CD14-positive monocyte (primary cell): Measurements from ENCODE around the gene GRM8. TPM values are rescaled to one million over a fixed set of nuclear protein-coding genes. Genes with fewer than 3 reads are reported as not detected.
"Not testable (repeated sequence)": the region's sequence is repeated elsewhere in the genome, so short reads cannot be mapped to it uniquely, and the experiment has no call there.

Experiments used
- DNase-seq, 3 donors: peaks; one replicate each; pipeline ENCODE4 v3.0.0-alpha.2; 2011 to 2022
- H2AFZ ChIP-seq: 2 replicates; pipeline ENCODE4 v1.6.0; 2012; ENCODE audit warnings: mild to moderate bottlenecking, low read depth, low read length, inconsistent platforms; ENCODE audit not compliant: insufficient read depth, poor library complexity, severe bottlenecking
- H3K27ac ChIP-seq, 2 donors: 1 replicate in 1 of 2; 2 replicates in 1 of 2; pipeline ENCODE4 v1.5.1; 2012 to 2013; ENCODE audit warnings: low read length in 2 of 2, control low read depth in 1 of 2, inconsistent platforms in 1 of 2, low read depth in 1 of 2, mild to moderate bottlenecking in 1 of 2
- H3K27me3 ChIP-seq, 2 donors: one replicate each; pipeline versions ENCODE4 v1.6.0 to v1.6.1; 2011 to 2013; ENCODE audit warnings: low read length in 2 of 2; ENCODE audit not compliant: control insufficient read depth in 2 of 2, insufficient read depth in 2 of 2
- H3K36me3 ChIP-seq, 2 donors: replicated peaks in 1 of 2; 1 replicate in 1 of 2; 2 replicates in 1 of 2; pipeline versions ENCODE4 v1.5.1 to v1.6.1; 2012 to 2013; ENCODE audit warnings: low read length in 2 of 2, control low read depth in 1 of 2, inconsistent platforms in 1 of 2, mild to moderate bottlenecking in 1 of 2; ENCODE audit not compliant: insufficient read depth in 2 of 2, control insufficient read depth in 1 of 2
- H3K4me1 ChIP-seq, 2 donors: 1 replicate in 1 of 2; 2 replicates in 1 of 2; pipeline versions ENCODE4 v1.5.1 to v1.6.1; 2012 to 2013; ENCODE audit warnings: low read length in 2 of 2, control low read depth in 1 of 2, inconsistent platforms in 1 of 2, mild to moderate bottlenecking in 1 of 2, moderate library complexity in 1 of 2; ENCODE audit not compliant: insufficient read depth in 2 of 2, control insufficient read depth in 1 of 2
- H3K4me2 ChIP-seq: replicated peaks from 2 replicates; pipeline ENCODE3; 2012; ENCODE audit warnings: low read length, moderate library complexity, mild to moderate bottlenecking; ENCODE audit not compliant: poor library complexity, severe bottlenecking; ENCODE audit errors: extremely low read depth
- H3K4me3 ChIP-seq, 3 experiments: fragments of 200-600 bp in 1 of 3; sonication (generic) in 1 of 3; replicated peaks in 1 of 3; 1 replicate in 2 of 3; 2 replicates in 1 of 3; pipeline ENCODE4 v1.5.1; 2011 to 2013; ENCODE audit warnings: low read length in 3 of 3, mild to moderate bottlenecking in 3 of 3, control low read depth in 2 of 3, low read depth in 2 of 3, inconsistent platforms in 1 of 3, moderate library complexity in 1 of 3
- H3K79me2 ChIP-seq: 2 replicates; pipeline ENCODE4 v1.6.0; 2012; ENCODE audit warnings: mild to moderate bottlenecking, control low read depth, inconsistent platforms, low read length, moderate library complexity; ENCODE audit not compliant: insufficient read depth
- H3K9ac ChIP-seq: 2 replicates; pipeline ENCODE4 v1.6.0; 2017; ENCODE audit warnings: low read length, mild to moderate bottlenecking; ENCODE audit not compliant: insufficient read depth, poor library complexity, severe bottlenecking
- H3K9me3 ChIP-seq, 2 donors: replicated peaks in 1 of 2; 1 replicate in 1 of 2; 2 replicates in 1 of 2; pipeline versions ENCODE4 v1.5.1 to v1.6.1; 2012 to 2013; ENCODE audit warnings: low read length in 2 of 2, control low read depth in 1 of 2; ENCODE audit not compliant: control insufficient read depth in 1 of 2, insufficient read depth in 1 of 2
- H4K20me1 ChIP-seq: 2 replicates; pipeline ENCODE4 v1.6.0; 2012; ENCODE audit warnings: mild to moderate bottlenecking, low read length, control low read depth, moderate library complexity; ENCODE audit not compliant: insufficient read depth
- H3K27ac Mint-ChIP-seq, 7 donors: one replicate each; pipeline ENCODE4 v1.8.0; 2020; ENCODE audit warnings: mild to moderate bottlenecking in 7 of 7, mixed read lengths in 7 of 7, moderate library complexity in 6 of 7, inconsistent platforms in 2 of 7
- H3K27me3 Mint-ChIP-seq, 3 donors: one replicate each; pipeline ENCODE4 v1.8.0; 2021 to 2022; ENCODE audit warnings: low read depth in 3 of 3, mild to moderate bottlenecking in 3 of 3, mixed read lengths in 3 of 3, moderate library complexity in 3 of 3, inconsistent platforms in 1 of 3
- H3K36me3 Mint-ChIP-seq, 2 donors: one replicate each; pipeline ENCODE4 v1.8.0; 2020; ENCODE audit warnings: mixed read lengths in 2 of 2, inconsistent platforms in 1 of 2, mild to moderate bottlenecking in 1 of 2
- H3K4me1 Mint-ChIP-seq: one replicate; pipeline ENCODE4 v1.8.0; 2020; ENCODE audit warnings: mild to moderate bottlenecking, mixed read lengths
- H3K4me3 Mint-ChIP-seq, 2 donors: one replicate each; pipeline ENCODE4 v1.8.0; 2020; ENCODE audit warnings: mild to moderate bottlenecking in 2 of 2, mixed read lengths in 2 of 2, moderate library complexity in 1 of 2
- H3K9me3 Mint-ChIP-seq, 7 donors: one replicate each; pipeline ENCODE4 v1.8.0; 2020 to 2022; ENCODE audit warnings: mixed read lengths in 7 of 7, mild to moderate bottlenecking in 6 of 7, moderate library complexity in 6 of 7, inconsistent platforms in 2 of 7
- CTCF ChIP-seq: fragments of 200-600 bp; IDR thresholded peaks from one replicate; pipeline ENCODE4 v1.8.0; 2022; ENCODE audit warnings: antibody characterized with exemption, mild to moderate bottlenecking
- WGBS: methylation state at CpG from one replicate; pipeline ENCODE4 v1.1.5; 2013; ENCODE audit warnings: missing lambda C conversion rate; ENCODE audit not compliant: insufficient coverage; 5-methylcytosine and 5-hydroxymethylcytosine counted together
- intact Hi-C, 2 donors: fragments of 100-400 bp; cut with micrococcal nuclease; formaldehyde crosslinking; loops; one replicate each; pipeline versions ENCODE4 v1.15.0 to v1.15.1; 2023
- polyA plus RNA-seq, 3 donors: library from polyadenylated mRNA; depleted of rRNA in 1 of 3; unstranded in 2 of 3; stranded (reverse) in 1 of 3; fragments of 300-500 nt in 2 of 3; fragments of >200 nt in 1 of 3; fragmentation: Illumina TruSeq in 2 of 3; gene quantifications; 1 replicate in 2 of 3; 2 replicates in 1 of 3; pipeline ENCODE4 v1.2.3, GENCODE V29; 2012 to 2021

GRM8 gene
- polyA plus RNA-seq, 3 donors, result not detected

GRCh38 chr7:126881315-126881714 is 371.4 kb downstream of the GRM8 start:
- Mint-ChIP-seq H3K36me3 (no peaks in the 10 kb centered on the region), H3K27ac (no peak overlapping the region), H3K4me1 (no peaks in the 10 kb centered on the region), H3K4me3 (no peak overlapping the region), H3K9me3 (peaks cover 0 to 5% (median 0%) of the 10 kb centered on the region in 7 donors), H3K27me3 (peaks cover 1 to 3% (median 2%) of the 10 kb centered on the region in 3 donors)
- WGBS, result no CpG with 5 or more reads among the region's 4 CpGs
- no peak for TF ChIP-seq CTCF
- intact Hi-C loops, result no loop called here
- Histone ChIP-seq H3K36me3 (no peaks in the 10 kb centered on the region), H3K9ac (no peak overlapping the region), H3K4me1 (no peaks in the 10 kb centered on the region), H3K4me2 (no peak overlapping the region), H3K4me3 (no peak overlapping the region), H3K79me2 (no peaks in the 10 kb centered on the region), H4K20me1 (no peaks in the 10 kb centered on the region), H3K27me3 (no peaks in the 10 kb centered on the region), H2AFZ (no peak overlapping the region), H3K27ac (no peak overlapping the region), H3K9me3 (no peaks in the 10 kb centered on the region)
- DNase-seq, result no peak

GRCh38 chr7:126876536-126876935 is 376.2 kb downstream of the GRM8 start:
- H2AFZ ChIP-seq, H3K4me1 Mint-ChIP-seq, intact Hi-C loops, H3K9me3 Mint-ChIP-seq, H3K27me3 Mint-ChIP-seq, H3K27ac ChIP-seq, H4K20me1 ChIP-seq, H3K27me3 ChIP-seq, H3K4me2 ChIP-seq, H3K9me3 ChIP-seq, H3K79me2 ChIP-seq, H3K4me3 ChIP-seq, H3K27ac Mint-ChIP-seq, H3K4me3 Mint-ChIP-seq, H3K36me3 ChIP-seq, DNase-seq, H3K9ac ChIP-seq, H3K4me1 ChIP-seq, H3K36me3 Mint-ChIP-seq: not testable (repeated sequence)
- WGBS, result 50% methylated on average over 1 of the region's 3 CpGs
